Fibroblast of the aortic adventitia (primary cell): ENCODE results near the gene F10. TPM values are rescaled to one million over a fixed set of nuclear protein-coding genes. Genes with fewer than 3 reads are reported as not detected.

Source experiments
- DNase-seq: peaks from one replicate; pipeline ENCODE4 v3.0.0-alpha.2; 2010; ENCODE audit warnings: low read depth
- H3K4me3 ChIP-seq: 2 replicates; pipeline ENCODE4 v1.5.1; 2011; ENCODE audit warnings: low read depth, mild to moderate bottlenecking, control low read depth, low read length, moderate library complexity
- CTCF ChIP-seq: IDR thresholded peaks from 2 replicates; pipeline ENCODE4 v1.5.1; 2011; ENCODE audit warnings: mild to moderate bottlenecking, low read length, control low read depth, inconsistent platforms; ENCODE audit not compliant: insufficient read depth
- total RNA-seq: library from RNA; depleted of rRNA; stranded (reverse); fragments of >200 nt; gene quantifications from 2 replicates; pipeline ENCODE4 v1.2.3, GENCODE V29; 2012; ENCODE audit warnings: low replicate concordance

The F10 gene
- total RNA-seq, 1 donor: 12.6 TPM

- H3K4me3 ChIP-seq: no peak overlapping the region
- no peak for DNase-seq
- TF ChIP-seq CTCF: no peak
These were observed 45.6 kb downstream of the F10 start for GRCh38 chr13:113168211-113168610.

- TF ChIP-seq CTCF: no peak
- DNase-seq: no peak
- no peak overlapping the region for H3K4me3 ChIP-seq
These were observed 47.0 kb downstream of the F10 start for GRCh38 chr13:113169277-113170272.

- no peak overlapping the region for H3K4me3 ChIP-seq
- no peak for DNase-seq
- TF ChIP-seq CTCF: no peak
These were observed 47.9 kb downstream of the F10 start for GRCh38 chr13:113170511-113170910.

GRCh38 chr13:113171250-113172125 is 48.9 kb downstream of the F10 start:
- no peak for TF ChIP-seq CTCF
- no peak for DNase-seq

GRCh38 chr13:113172419-113172926 is 49.9 kb downstream of the F10 start:
- H3K4me3 ChIP-seq: no peak overlapping the region
- no peak for TF ChIP-seq CTCF
- DNase-seq: no peak

More at GRCh38 chr13:113171250-113172125, 48.9 kb downstream of the F10 start:
- no peak overlapping the region for H3K4me3 ChIP-seq

- TF ChIP-seq CTCF: no peak
- H3K4me3 ChIP-seq: no peak overlapping the region
- DNase-seq: no peak
These were observed 53.7 kb downstream of the F10 start for GRCh38 chr13:113176280-113176679.
